RWPE2 (cell line): ENCODE results near the gene KCNC2.

ENCODE experiments used
- ATAC-seq: fragments of 200-7000 bp; cut with Tn5 transposase; 3 replicates; pipeline ENCODE4 v1.9.1; 2021; ENCODE audit warnings: low read depth
- DNase-seq: peaks from one replicate; pipeline ENCODE4 v3.0.0-alpha.2; 2020; ENCODE audit warnings: low spot score
- H3K27ac ChIP-seq: fragments of 450-650 bp; 2 replicates; pipeline ENCODE4 v1.5.1; 2017; ENCODE audit warnings: mild to moderate bottlenecking; ENCODE audit not compliant: poor library complexity, severe bottlenecking
- H3K27me3 ChIP-seq: fragments of 250-450 bp; sonication (Bioruptor Pico); 2 replicates; pipeline ENCODE4 v1.5.1; 2021; ENCODE audit warnings: mild to moderate bottlenecking, moderate library complexity; ENCODE audit not compliant: insufficient read depth, poor library complexity, severe bottlenecking
- H3K36me3 ChIP-seq: fragments of 250-450 bp; sonication (Bioruptor Pico); 2 replicates; pipeline ENCODE4 v1.5.1; 2020; ENCODE audit warnings: low read depth, mild to moderate bottlenecking, moderate library complexity
- H3K4me1 ChIP-seq: fragments of 250-450 bp; sonication (Bioruptor Pico); 2 replicates; pipeline ENCODE4 v1.5.1; 2021; ENCODE audit warnings: mild to moderate bottlenecking, moderate library complexity; ENCODE audit not compliant: insufficient read depth, poor library complexity, severe bottlenecking
- H3K4me3 ChIP-seq: fragments of 250-450 bp; sonication (Bioruptor Pico); 2 replicates; pipeline ENCODE4 v1.5.1; 2021; ENCODE audit warnings: mild to moderate bottlenecking, moderate library complexity; ENCODE audit not compliant: severe bottlenecking
- H3K9me3 ChIP-seq: fragments of 250-450 bp; sonication (Bioruptor Pico); 2 replicates; pipeline ENCODE4 v1.5.1; 2021; ENCODE audit warnings: mild to moderate bottlenecking, moderate library complexity; ENCODE audit not compliant: severe bottlenecking
- CTCF ChIP-seq: fragments of 450-650 bp; IDR thresholded peaks from one replicate; pipeline ENCODE4 v1.5.1; 2017; ENCODE audit warnings: mild to moderate bottlenecking, moderate library complexity; ENCODE audit not compliant: poor library complexity, severe bottlenecking

KCNC2 gene

DNA sequence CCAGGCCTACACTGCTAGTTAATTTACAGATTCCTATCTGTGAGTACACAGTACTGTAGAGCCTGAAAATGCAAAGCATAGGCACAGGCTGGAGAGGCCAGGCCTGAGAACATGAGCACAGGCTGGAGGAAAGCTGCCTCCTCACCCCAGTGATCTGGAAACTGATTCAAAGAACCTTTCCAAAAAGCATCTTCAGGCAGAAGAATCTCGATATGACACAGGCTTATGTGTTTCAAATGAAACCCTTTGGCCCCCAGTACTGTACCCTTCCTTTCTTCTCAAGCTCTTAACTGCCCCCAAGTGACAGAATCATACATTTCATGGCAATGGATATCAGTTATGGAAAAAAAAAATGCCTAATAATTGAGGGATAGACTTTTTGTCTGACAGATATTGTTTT lies 122.0 kb downstream of the KCNC2 start:
- Histone ChIP-seq H3K9me3 (no peaks in the 10 kb centered on the region), H3K4me3 (no peak overlapping the region), H3K27ac (no peak overlapping the region), H3K4me1 (no peaks in the 10 kb centered on the region), H3K27me3 (no peaks in the 10 kb centered on the region), H3K36me3 (no peaks in the 10 kb centered on the region)
- no peak for TF ChIP-seq CTCF
- DNase-seq, result no peak
- ATAC-seq, result no peak

GRCh38 chr12:75086091-75087038 lies 123.3 kb downstream of the KCNC2 start:
- H3K27ac ChIP-seq, result no peak overlapping the region
- H3K4me1 ChIP-seq, result no peaks in the 10 kb centered on the region
- no peaks in the 10 kb centered on the region for H3K9me3 ChIP-seq
- H3K27me3 ChIP-seq, result no peaks in the 10 kb centered on the region
- no peak for DNase-seq
- TF ChIP-seq CTCF, result no peak
- H3K36me3 ChIP-seq, result no peaks in the 10 kb centered on the region
- H3K4me3 ChIP-seq, result no peak overlapping the region
- ATAC-seq, result no peak

GRCh38 chr12:75081305-75081704 lies 128.3 kb downstream of the KCNC2 start:
- no peak for TF ChIP-seq CTCF

GRCh38 chr12:75080582-75080981 lies 129.1 kb downstream of the KCNC2 start:
- no peak for DNase-seq
- Histone ChIP-seq H3K4me3 (no peak overlapping the region), H3K27me3 (peaks cover 2% of the 10 kb centered on the region), H3K9me3 (no peaks in the 10 kb centered on the region), H3K27ac (no peak overlapping the region), H3K36me3 (no peaks in the 10 kb centered on the region), H3K4me1 (no peaks in the 10 kb centered on the region)
- no peak for TF ChIP-seq CTCF
- ATAC-seq, result no peak

More at GRCh38 chr12:75081305-75081704, 128.3 kb downstream of the KCNC2 start:
- Histone ChIP-seq H3K9me3 (no peaks in the 10 kb centered on the region), H3K27me3 (peaks cover 2% of the 10 kb centered on the region), H3K36me3 (no peaks in the 10 kb centered on the region), H3K4me1 (no peaks in the 10 kb centered on the region), H3K27ac (no peak overlapping the region), H3K4me3 (no peak overlapping the region)
- DNase-seq (no peak), ATAC-seq (no peak)

- DNase-seq (no peak), ATAC-seq (no peak)
- TF ChIP-seq CTCF, result no peak
- Histone ChIP-seq H3K4me3 (no peak overlapping the region), H3K27me3 (no peaks in the 10 kb centered on the region), H3K4me1 (no peaks in the 10 kb centered on the region), H3K27ac (no peak overlapping the region), H3K36me3 (no peaks in the 10 kb centered on the region), H3K9me3 (no peaks in the 10 kb centered on the region)
Measured at GRCh38 chr12:75065482-75065881, 144.2 kb downstream of the KCNC2 start.
